Calu3 (cell line): ENCODE data around the gene MARS1. TPM values are rescaled to one million over a fixed set of nuclear protein-coding genes. Genes with fewer than 3 reads are reported as not detected.
"Not testable (repeated sequence)": the region's sequence is repeated elsewhere in the genome, so short reads cannot be mapped to it uniquely, and the experiment has no call there.

Source experiments
- BruUV-seq: library from RNA; stranded (reverse); fragments of 400-500 nt; replicated peaks from 2 replicates; lab custom pipeline; 2021; lab: Mats Ljungman, UMichigan
- CTCF ChIA-PET: fragments of 300-600 bp; sonication (Branson Sonifier 250); formaldehyde crosslinking; loops from one replicate; lab custom pipeline; 2022; ENCODE audit warnings: antibody characterized with exemption; lab: Charles Lee
- DNase-seq: peaks from one replicate; pipeline ENCODE4 v3.0.0; 2022
- H3K27ac Mint-ChIP-seq: one replicate; pipeline ENCODE4 v1.8.0; 2022; ENCODE audit warnings: mixed read lengths; ENCODE audit not compliant: unreplicated experiment
- H3K27me3 Mint-ChIP-seq: one replicate; pipeline ENCODE4 v1.8.0; 2022; ENCODE audit warnings: mixed read lengths; ENCODE audit not compliant: unreplicated experiment
- H3K36me3 Mint-ChIP-seq: one replicate; pipeline ENCODE4 v1.8.0; 2022; ENCODE audit warnings: mild to moderate bottlenecking, moderate library complexity, mixed read lengths; ENCODE audit not compliant: insufficient read depth, unreplicated experiment
- H3K4me1 Mint-ChIP-seq: one replicate; pipeline ENCODE4 v1.8.0; 2022; ENCODE audit warnings: mild to moderate bottlenecking, low read depth, mixed read lengths; ENCODE audit not compliant: unreplicated experiment
- H3K4me3 Mint-ChIP-seq: one replicate; pipeline ENCODE4 v1.8.0; 2022; ENCODE audit warnings: mild to moderate bottlenecking, low read depth, moderate library complexity, mixed read lengths; ENCODE audit not compliant: unreplicated experiment
- H3K9me3 Mint-ChIP-seq: one replicate; pipeline ENCODE4 v1.8.0; 2022; ENCODE audit warnings: low read depth, mixed read lengths; ENCODE audit not compliant: unreplicated experiment
- CTCF ChIP-seq: fragments of 200-600 bp; IDR thresholded peaks from one replicate; pipeline ENCODE4 v1.8.0; 2022; ENCODE audit warnings: antibody characterized with exemption; ENCODE audit not compliant: unreplicated experiment
- intact Hi-C: fragments of 100-400 bp; cut with micrococcal nuclease; formaldehyde crosslinking; loops from one replicate; pipeline ENCODE4 v1.10.0; 2022; ENCODE audit not compliant: unreplicated experiment
- total RNA-seq: library from RNA; stranded (reverse); gene quantifications from 2 replicates; pipeline ENCODE4 v1.2.3, GENCODE V29; 2022

MARS1 gene
- total RNA-seq, 1 experiment from 2014 or later = 358 TPM

- no peak for DNase-seq
- Mint-ChIP-seq H3K4me3 (peak overlapping the region; percentile 95), H3K27me3 (no peaks in the 10 kb centered on the region), H3K36me3 (peaks cover 99% of the 10 kb centered on the region), H3K4me1 (peaks cover 36% of the 10 kb centered on the region), H3K9me3 (no peaks in the 10 kb centered on the region), H3K27ac (peak overlapping the region; percentile 100)
- CTCF ChIA-PET = no interaction called here
- BruUV-seq = no TSS peak
- no peak for TF ChIP-seq CTCF
- intact Hi-C loops = no loop called here
Observed at GRCh38 chr12:57517187-57517586, 29.3 kb downstream of the MARS1 start.

GRCh38 chr12:57517718-57518117 lies 29.9 kb downstream of the MARS1 start:
- H3K27me3 Mint-ChIP-seq, CTCF ChIA-PET, BruUV-seq, DNase-seq, intact Hi-C loops, H3K9me3 Mint-ChIP-seq: not testable (repeated sequence)
- peak overlapping the region; percentile 95 for H3K4me3 Mint-ChIP-seq
- H3K4me1 Mint-ChIP-seq = peaks cover 36% of the 10 kb centered on the region
- peaks cover 99% of the 10 kb centered on the region for H3K36me3 Mint-ChIP-seq
- H3K27ac Mint-ChIP-seq = peak overlapping the region; percentile 100

- DNase-seq = no peak
- Mint-ChIP-seq H3K4me3 (peak overlapping the region; percentile 95), H3K27me3 (no peaks in the 10 kb centered on the region), H3K27ac (peak overlapping the region; percentile 100), H3K9me3 (no peaks in the 10 kb centered on the region), H3K4me1 (peaks cover 36% of the 10 kb centered on the region), H3K36me3 (peaks cover 99% of the 10 kb centered on the region)
- no peak for TF ChIP-seq CTCF
- intact Hi-C loops = no loop called here
- BruUV-seq = no TSS peak
- CTCF ChIA-PET = interaction anchor here (0.6 kb wide), 1 partner anchor 497 kb away, joined by 3 read pairs; no protein-coding TSS in a partner anchor
Observed at GRCh38 chr12:57518176-57518919, 30.5 kb downstream of the MARS1 start.

GRCh38 chr12:57518920-57519795 lies 31.3 kb downstream of the MARS1 start:
- Mint-ChIP-seq H3K27ac (peak overlapping the region; percentile 100), H3K4me3 (peak overlapping the region; percentile 95), H3K4me1 (peaks cover 42% of the 10 kb centered on the region), H3K9me3 (no peaks in the 10 kb centered on the region), H3K27me3 (no peaks in the 10 kb centered on the region), H3K36me3 (peaks cover 100% of the 10 kb centered on the region)
- BruUV-seq = no TSS peak
- CTCF ChIA-PET = interaction anchor here (0.6 kb wide), 2 partner anchors 242 to 498 kb away, joined by 3 to 4 read pairs; no protein-coding TSS in a partner anchor
- TF ChIP-seq CTCF = no peak
- intact Hi-C loops = no loop called here
- no peak for DNase-seq
